LHCN-M2 (cell line): ENCODE measurements around the gene PLEKHH2. TPM values are rescaled to one million over a fixed set of nuclear protein-coding genes. Genes with fewer than 3 reads are reported as not detected.
A peak's percentile ranks its signal among the peaks of the same experiment; 100 is the strongest.

Experiments used
- DNase-seq: peaks from one replicate; pipeline ENCODE4 v3.0.0-alpha.2; 2012; ENCODE audit warnings: low read depth
- total RNA-seq: library from RNA; depleted of rRNA; stranded (reverse); fragments of >200 nt; gene quantifications from 2 replicates; pipeline ENCODE4 v1.2.3, GENCODE V29; 2014

The PLEKHH2 gene
- total RNA-seq, 1 experiment from 2014 or later, result 1.1 TPM

DNA sequence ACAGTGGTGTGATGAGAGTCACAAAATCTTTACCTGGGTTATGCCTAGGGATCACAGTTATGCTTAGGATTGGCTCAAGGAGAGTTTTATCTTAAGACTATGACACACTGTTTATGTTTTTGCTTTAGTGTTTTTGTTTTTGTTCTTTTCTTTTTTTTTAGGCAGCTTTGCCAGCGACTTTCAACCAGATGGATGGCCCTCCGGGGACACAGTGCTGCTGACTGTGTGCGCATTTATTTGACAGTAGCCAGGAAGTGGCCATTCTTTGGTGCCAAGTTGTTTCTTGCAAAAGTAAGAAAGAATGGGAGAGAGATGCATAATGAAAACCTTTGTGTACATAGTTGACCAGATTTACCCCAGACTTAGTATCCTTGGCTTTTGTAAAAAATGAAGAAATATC is 121.7 kb downstream of the PLEKHH2 start:
- DNase-seq, result peak; percentile 79

DNA sequence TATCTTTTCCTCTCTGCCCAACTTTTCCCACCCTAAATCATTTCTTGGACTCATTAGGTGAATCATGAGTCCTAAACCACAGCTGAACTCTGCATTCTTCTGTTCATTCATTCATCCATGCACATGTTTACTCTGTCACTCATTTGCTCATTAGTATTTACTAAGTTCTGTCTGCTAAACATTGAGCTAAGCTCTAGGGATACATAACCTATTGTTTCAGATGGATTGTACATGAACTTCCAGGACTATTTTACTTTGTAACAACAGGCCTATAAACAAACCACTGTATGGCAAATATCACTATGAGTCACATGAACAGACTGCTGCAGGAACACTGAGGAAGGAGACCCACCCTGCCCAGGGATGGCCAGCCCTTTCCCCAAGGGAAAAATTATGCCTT is 122.1 kb downstream of the PLEKHH2 start:
- DNase-seq, result peak; percentile 94

DNA sequence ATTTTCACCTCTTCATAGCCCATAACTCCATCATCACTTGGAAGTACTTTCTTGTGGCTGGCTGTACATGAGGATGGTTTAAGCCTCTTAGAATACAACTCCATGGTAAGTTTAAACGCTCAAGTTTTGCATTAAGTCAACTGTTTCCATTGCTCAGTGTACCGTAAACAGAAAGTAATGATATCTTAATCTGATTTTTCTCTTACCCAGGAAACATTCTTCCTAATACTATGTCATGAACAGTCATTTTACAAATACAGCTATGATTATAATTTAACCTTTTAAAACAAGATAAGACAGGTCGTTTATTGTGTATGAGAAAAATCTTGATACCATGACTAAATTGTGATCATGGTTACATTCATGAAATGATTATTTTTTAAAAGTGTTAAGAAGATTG is 125.2 kb downstream of the PLEKHH2 start:
- DNase-seq, result no peak

DNA sequence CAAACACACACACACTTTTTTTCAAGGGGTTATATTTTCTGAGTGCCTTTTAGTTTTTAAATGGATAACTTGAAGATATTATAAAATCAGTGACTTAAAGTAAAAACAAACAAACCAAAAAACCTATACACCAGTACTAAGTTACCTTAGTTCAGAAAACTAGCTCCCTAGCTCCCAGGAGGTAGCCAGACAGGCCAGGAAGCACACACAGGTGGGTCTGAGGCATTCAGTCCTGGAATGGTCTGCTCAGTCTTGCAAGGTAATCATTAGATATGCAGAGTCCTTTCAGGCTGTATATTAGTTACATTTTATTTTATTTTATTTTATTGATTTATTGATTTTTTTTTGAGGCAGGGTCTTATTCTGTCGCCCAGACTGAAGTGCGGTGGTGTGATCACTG is 126.0 kb downstream of the PLEKHH2 start:
- no peak for DNase-seq

DNA sequence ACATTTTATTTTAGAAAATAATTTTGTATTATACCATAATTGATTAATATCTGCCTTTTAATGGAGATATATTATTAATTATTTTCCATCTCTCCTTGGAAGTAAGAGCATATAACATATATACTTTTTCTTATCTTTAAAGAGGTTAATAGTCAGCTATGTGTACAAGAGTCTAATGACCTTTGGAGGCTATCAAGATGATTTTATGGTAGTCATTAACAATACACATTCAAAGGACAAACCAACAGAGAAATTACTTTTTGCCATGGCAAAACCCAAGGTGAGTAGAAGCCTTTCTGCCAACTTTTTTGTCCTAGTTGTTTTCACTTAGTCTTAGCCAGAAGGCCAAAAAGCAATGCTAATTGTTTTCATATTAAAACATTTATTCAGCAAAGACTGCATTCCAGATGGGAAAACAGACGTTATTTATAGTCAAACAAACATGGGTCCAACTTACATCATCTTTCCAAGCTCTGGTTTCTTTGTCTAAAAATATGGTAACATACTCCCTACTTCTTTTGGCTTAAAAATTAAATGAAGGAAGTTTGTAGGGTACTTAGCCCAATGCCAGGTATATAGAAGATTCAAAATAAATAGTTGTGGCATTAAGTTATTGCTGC is 127.1 kb downstream of the PLEKHH2 start:
- DNase-seq, result no peak

DNA sequence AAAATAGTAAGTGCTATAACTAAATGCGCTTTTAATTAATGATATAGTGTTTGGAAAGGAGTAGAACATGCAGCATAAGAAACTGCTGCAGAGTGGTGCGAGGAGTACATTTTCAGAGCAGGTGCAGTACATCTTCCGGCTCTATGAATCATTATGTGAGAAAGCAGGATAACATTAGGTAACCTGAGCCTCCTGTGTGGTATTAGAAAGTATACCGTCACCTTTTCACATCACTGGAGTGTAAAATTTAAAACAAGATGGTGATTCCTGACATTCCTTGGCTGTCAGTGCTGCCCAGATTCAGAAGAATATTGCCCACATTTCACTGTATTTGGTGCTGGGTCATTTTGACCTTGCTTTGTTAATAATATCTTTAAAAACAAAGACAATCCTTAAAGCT is 128.9 kb downstream of the PLEKHH2 start:
- peak; percentile 12 for DNase-seq

DNA sequence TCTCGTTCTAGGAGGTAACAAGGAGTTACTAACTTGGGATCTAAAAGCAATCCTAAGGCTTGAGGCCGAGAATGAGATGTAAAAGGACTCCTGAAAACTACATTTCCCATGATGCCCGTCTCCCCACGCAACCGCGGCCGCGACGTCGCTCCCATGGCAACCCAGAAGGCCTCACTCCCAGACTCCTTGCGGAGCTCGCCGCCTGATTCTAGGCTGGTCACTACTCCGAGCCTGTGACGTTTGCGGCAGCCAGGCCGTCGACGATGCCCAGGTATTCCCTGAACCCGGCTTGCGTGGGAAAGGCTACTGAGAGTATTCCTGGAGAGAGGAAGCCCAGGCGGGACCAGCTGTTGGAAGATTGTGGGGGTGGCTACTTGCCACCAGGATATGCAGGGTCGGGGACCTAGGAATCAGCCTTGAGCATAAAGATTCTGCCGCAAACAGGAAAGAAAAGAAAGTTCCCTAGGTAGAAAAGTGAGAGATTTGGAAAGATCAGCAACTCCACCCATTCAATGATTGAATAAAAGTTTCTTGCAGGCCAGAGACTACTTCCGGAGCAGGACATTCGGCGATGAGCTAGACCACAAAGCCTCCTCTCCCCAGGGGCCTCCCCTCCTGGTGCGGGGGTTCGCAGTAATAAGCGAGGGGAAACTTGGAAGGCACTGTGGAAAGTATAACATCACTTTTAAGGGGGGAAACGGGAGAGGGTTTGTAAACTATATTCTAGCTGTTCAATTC is 137.0 kb downstream of the PLEKHH2 start, which contains the start of gene DYNC2LI1:
Gene DYNC2LI1 (plus strand): TSS at position 164 of the 738 bp plus-strand sequence. CDS start 100 bp downstream, at position 264.
- peak; percentile 87 for DNase-seq

DNA sequence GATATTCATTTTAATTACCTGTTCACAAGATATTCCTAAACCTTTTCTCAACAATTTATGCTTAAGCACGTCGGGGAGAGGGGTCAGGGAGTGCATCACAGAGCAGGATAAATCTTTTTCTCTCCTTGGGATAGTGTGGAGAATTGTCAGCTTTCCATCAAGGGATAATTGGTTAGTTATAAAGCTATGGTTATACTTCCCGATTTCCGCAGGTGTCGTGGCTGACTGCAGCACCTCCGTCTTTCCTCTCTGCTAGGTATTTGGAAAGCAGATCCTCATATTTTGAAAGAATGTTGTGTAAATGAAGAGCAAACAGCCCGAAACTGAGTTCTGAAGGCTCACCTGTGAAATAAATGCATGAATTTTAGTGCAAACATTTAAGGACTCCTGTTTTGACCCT is 137.6 kb downstream of the PLEKHH2 start:
- no peak for DNase-seq

DNA sequence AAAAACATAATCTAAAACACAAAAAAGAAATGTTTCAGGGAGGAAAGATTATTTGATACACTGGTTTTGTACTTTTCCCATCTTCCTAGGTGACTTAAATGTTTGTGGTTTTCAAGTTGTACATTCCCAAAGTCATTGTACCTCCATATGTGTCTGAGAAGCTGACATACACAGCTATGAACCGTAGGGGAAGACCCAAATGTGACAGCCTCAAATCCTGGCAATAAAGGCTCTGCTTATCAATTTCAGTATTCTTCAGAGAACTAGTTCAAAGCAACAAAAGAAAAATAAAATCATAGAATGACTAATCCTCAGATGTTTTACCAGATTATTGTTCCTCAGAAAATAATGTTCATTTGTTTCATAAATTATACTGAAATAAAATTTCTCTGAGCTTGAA is 139.3 kb downstream of the PLEKHH2 start:
- no peak for DNase-seq

DNA sequence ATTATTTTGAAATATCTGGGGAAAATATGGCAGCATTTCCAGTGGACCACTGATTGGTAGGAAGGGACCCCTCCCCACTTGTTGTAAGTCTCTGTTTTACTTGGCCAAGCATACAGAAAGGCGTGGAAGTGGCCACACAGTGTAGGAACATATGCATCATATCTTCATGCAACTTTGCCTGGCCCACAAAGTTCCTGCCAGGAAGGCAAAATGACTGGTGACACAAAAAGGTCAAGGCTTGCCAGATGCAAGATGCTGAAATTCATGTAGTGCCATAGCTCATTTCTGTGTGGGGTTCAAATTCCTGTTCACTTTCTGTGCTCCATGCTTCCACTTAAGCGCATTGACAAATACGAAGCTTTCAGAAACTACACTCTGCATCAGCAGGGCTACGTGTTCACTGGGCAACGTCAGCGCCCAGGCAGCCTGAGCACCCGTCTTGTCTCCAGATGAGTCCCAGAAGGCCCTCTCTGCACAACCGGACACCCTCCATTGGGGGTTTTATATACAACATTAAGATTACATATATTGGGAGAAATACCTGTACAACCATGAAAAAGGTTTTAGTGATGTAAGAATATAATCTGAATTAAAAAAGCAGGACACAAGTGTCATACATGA is 140.4 kb downstream of the PLEKHH2 start:
- DNase-seq, result no peak

DNA sequence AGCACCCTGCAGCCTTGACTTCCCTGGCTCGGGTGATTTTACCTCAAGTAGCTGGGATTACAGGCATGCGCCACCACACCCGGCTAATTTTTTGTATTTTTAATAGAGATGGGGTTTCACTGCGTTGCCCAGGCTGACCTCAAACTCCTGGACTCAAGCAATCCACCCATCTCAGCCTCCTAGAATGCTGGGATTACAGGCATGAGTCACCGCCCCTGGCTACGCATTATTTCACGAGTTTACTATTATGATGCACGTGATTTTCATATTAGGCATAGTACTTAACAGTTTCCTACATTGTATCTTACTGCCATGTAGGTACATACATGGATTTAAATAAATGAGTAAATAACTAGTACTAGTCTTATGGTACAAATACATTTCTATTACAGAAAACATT is 141.2 kb downstream of the PLEKHH2 start:
- DNase-seq, result no peak

DNA sequence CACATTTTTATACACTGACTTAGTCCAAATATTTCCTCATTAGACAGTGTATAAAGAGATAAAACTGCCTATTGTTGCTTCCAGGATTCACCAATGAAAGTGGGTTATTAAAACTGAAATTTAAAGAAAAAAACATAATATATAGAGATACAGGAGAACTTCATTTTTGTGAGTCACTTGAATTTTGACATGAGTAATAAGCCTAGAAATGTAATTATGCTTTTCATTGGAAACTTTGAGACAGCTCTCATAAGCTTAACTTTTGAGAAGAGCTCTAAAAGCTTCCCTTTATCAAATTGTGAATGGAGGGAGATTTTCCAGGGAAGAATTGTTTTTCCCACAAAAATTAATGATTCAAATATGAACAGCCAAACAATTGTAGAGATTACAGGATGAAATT is 150.8 kb downstream of the PLEKHH2 start:
- DNase-seq, result no peak

DNA sequence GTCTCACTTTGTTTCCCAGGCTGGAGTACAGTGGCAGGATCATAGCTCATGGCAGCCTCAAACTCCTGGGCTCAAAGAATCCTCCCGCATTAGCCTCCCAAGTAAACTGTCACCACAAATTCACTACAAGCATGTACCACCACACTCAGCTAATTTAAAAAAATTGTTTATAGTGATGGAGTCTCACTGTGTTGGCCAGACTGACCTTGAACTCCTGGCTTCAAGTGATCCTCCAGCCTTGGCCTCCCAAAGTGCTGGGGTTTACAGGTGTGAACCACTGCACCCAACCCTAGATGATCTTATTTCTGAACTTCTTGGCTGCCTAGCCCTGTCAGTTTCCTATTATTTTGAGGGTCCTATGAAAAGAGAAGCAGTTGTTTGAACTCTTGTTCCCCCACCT is 151.6 kb downstream of the PLEKHH2 start:
- DNase-seq, result no peak

DNA sequence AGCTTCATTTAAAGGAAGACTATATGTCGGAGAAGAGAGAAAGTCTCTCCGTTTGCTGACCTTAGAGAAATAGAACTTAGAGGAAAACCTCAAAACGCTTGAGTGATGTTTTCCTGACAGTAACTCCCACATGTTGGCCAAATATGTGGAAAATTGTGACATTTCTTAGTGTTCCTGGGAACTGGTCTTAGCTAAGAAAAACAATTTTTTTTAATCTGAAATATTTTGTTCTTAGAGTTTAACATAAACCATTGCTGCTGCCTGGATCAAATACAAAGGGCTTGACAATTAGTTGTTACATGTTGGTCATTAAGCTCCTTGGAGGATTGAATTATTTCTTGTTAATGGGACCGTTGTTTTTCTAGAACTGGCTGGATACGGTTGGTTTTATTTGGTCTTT is 153.1 kb downstream of the PLEKHH2 start:
- DNase-seq, result no peak

DNA sequence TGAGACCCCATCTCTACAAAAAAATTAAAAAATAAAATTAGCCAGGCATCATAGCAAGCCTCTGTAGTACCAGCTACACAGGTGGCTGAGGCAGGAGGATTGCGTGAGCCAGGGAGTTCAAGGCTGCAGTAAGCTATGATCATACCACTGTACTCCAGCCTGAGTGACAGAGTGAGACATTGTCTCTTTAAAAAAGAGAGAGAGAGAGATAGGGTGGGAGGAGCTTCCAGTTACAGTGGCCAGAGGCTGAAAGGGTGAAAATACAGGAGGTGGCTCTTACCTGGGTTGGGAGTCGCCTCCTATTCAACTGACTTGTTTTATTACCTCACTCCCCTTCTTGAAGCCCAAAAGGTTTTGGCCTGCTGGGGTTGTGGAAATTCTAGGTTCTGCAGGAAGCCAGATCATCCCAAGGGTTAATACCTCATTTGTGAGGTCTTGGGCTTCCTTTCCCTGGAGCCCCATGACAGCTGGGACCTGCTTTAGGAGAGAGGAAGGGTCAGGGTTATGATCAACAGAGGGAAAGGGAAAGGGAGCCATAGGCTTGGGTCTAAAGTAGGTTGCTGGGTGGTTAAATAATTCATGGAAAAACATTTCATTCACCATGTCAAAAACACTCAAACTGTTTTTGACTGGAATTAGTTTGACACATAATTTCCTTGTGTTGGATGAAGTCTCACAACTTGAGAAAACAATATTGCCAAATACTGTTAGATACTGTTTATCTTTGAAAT is 154.1 kb downstream of the PLEKHH2 start:
- DNase-seq, result no peak

DNA sequence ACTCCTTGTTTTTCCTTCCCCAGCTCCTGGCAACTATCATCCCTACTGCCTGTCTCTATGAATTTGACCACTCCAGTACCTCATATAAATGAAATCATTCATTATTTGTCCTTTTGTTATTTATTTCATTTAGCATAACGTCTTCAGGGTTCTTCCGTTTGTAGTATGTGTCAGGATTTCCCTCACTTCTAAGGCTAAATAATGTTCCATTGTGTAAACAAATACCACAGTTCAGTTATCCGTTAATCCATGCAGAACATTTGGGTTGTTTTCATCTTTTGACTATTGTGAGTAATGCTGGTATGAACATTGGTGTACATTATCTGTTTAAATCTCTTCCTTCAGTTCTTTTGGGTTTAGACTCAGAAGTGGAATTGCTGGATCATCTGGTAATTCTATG is 155.6 kb downstream of the PLEKHH2 start:
- DNase-seq, result no peak

DNA sequence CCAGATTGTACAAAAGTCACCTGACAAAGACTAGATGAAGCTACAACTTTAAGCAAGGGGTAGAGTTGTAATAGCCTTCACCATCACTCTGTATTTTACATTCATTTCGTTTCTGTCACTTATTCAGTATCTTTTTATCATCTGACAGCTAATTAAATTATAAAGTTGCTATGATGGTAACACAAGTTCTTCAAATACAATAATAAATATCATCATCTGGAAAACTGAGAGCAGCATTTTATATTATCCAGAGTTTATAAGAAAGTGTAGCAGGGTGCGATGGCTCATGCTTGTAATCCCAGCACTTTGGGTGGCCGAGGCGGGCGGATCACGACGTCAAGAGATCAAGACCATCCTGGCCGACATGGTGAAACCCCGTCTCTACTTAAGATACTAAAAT is 157.9 kb downstream of the PLEKHH2 start:
- DNase-seq, result no peak

DNA sequence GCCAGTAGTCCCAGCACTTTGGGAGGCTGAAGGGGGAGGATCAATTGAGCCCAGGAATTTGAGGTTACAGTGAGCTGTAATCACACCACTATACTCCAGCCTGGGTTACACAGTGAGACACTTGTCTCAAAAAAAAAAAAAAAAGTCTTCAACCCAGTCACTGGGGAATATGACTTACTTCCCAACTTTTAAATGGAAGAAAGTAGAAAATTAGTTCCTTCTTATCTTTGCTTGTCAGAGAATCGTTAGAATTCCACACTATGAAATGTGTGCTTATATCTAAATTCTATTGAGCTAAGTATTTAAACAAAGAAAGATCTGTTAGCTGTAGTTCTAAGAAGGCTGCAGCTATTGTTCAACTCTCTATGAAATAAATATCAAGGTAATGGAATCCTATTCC is 159.1 kb downstream of the PLEKHH2 start:
- DNase-seq, result no peak

DNA sequence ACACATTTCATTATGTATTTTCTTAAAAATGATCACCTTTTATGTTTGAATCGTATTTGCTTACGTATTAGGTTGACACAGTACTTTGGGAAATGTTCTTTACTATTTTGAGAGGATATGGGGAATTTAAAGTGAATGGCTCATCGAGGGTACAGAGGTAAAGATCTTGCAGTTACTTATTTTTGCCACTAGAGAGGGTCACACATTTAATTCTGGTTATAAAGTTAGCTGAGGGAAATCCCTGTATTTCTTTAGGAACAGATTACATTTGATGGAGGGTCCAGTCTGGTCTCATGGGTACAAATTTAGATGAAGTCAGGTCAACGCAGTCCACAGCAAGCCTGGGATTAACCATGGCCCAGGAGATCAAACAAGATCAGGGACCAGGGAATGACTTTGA is 161.2 kb downstream of the PLEKHH2 start:
- DNase-seq, result peak; percentile 5

DNA sequence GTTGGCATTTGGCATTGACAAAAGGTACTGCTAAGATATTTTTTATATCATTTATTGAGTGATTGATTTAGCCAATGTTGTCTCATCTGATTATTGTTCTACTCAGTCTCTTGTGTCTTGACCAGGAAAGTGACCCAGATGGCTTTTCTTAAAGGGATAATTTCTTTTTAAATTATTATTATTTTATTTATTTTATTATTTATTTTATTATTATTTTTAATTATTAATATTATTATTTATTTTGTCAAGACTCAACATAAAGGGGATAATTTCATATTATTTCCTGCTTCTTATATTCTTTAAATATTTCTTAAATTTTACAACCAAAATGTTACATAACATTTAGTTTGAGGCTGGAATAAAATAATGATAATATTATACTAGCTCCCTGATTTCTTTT is 163.8 kb downstream of the PLEKHH2 start:
- DNase-seq, result no peak

DNA sequence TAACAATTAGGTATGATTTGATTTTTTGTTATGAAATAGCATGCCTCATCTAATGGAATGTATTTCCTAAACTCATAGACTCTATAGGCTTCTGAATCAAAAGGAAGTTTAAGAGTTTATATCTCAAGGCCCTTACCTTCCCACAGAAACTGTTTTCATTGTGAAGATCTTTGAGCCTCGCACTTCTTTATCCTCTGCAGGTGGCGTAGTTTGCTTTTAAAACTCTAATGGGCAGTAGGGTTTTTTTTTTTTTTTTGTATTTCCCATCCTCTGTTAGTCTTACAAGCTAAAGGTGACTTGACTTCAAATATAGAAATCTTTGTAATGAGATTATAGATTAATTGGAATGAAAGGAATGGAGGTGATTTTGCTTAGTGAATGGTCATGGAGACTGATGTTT is 165.1 kb downstream of the PLEKHH2 start:
- no peak for DNase-seq

DNA sequence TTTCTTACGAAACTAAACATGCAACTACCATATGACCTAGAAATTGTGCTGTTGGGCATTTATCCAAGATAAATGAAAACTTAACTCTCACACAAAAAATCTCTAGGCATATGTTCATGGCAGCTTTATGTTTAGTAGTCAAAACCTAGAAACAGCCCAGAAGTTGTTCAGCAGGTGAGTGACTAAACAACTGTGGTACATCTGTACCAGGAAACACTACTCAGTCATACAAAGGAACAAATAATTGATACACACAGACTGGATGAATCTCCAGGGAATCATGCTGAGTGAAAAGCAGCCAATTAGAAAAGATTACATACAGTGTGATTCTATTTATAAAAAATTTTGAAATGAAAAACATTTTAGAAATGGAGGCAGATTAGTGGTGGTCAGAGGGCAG is 166.1 kb downstream of the PLEKHH2 start:
- peak; percentile 5 for DNase-seq

DNA sequence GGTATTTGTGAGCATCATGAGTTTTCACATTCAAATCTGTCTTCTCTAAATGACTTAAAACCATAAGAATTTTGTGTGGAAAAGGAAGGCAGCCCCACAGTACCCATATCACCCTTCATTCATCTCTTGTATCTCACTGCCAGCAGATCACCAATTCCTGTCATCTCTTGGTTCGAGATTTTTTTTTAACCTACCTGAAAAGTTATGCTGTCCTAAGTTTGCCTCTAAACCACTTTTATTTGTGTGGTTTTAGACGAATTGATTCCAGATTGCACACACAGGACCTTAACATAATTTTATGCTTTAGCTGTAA is 169.6 kb downstream of the PLEKHH2 start:
- no peak for DNase-seq
